DND-41 (cell line): ENCODE data around the gene GDI2.

Source experiments
- EZH2 ChIP-seq: IDR thresholded peaks from 3 replicates; pipeline ENCODE4 v1.6.1; 2012; ENCODE audit warnings: borderline replicate concordance, low read depth, mild to moderate bottlenecking, moderate library complexity, low read length, inconsistent platforms; ENCODE audit not compliant: severe bottlenecking
- TF ChIP-seq, protein P1 (sequence below): IDR thresholded peaks from 2 replicates; pipeline ENCODE4 v1.5.1; 2012; ENCODE audit warnings: borderline replicate concordance, low read length, moderate library complexity, mild to moderate bottlenecking; ENCODE audit not compliant: poor library complexity, severe bottlenecking; ENCODE audit errors: extremely low read depth

DNA sequence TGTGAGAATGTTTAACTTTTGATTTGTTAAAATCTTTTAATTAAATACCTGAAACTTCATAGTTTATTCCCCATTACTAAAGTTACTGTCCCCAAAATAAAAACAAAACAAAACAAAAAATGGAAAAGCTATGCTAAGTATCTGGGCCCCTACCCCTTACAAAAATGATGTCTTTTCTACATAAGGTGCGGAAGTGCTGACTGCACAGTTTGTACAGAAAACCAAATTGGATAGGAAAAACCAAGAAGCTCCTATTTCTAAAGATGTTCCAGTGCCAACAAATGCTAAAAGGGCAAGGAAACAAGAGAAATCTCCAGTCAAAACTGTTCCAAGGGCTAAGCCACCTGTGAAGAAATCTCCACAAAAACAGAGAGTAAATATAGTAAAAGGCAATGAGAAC is 78.1 kb downstream of the GDI2 start:
- TF ChIP-seq, protein P1, sequence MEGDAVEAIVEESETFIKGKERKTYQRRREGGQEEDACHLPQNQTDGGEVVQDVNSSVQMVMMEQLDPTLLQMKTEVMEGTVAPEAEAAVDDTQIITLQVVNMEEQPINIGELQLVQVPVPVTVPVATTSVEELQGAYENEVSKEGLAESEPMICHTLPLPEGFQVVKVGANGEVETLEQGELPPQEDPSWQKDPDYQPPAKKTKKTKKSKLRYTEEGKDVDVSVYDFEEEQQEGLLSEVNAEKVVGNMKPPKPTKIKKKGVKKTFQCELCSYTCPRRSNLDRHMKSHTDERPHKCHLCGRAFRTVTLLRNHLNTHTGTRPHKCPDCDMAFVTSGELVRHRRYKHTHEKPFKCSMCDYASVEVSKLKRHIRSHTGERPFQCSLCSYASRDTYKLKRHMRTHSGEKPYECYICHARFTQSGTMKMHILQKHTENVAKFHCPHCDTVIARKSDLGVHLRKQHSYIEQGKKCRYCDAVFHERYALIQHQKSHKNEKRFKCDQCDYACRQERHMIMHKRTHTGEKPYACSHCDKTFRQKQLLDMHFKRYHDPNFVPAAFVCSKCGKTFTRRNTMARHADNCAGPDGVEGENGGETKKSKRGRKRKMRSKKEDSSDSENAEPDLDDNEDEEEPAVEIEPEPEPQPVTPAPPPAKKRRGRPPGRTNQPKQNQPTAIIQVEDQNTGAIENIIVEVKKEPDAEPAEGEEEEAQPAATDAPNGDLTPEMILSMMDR: no peak
- no peak for TF ChIP-seq EZH2
